Gastrocnemius medialis (tissue), 4 donors: ENCODE measurements around the gene ATP13A3.

ENCODE experiments used
- POLR2A ChIP-seq, 2 donors: fragments of 450-650 bp; IDR thresholded peaks; one replicate each; pipeline ENCODE4 v1.6.1; 2017; ENCODE audit warnings: antibody characterized with exemption in 2 of 2, mild to moderate bottlenecking in 2 of 2, moderate library complexity in 2 of 2
- TF ChIP-seq, protein P1 (sequence below), 5 experiments: fragments of 450-650 bp in 3 of 5; fragments of 200-600 bp in 2 of 5; sonication (generic) in 2 of 5; IDR thresholded peaks in 4 of 5; conservative IDR thresholded peaks in 1 of 5; 1 replicate in 4 of 5; 2 replicates in 1 of 5; pipeline ENCODE4 v1.5.1; 2016 to 2019; ENCODE audit warnings: antibody characterized with exemption in 5 of 5, mild to moderate bottlenecking in 3 of 5, moderate library complexity in 3 of 5

DNA sequence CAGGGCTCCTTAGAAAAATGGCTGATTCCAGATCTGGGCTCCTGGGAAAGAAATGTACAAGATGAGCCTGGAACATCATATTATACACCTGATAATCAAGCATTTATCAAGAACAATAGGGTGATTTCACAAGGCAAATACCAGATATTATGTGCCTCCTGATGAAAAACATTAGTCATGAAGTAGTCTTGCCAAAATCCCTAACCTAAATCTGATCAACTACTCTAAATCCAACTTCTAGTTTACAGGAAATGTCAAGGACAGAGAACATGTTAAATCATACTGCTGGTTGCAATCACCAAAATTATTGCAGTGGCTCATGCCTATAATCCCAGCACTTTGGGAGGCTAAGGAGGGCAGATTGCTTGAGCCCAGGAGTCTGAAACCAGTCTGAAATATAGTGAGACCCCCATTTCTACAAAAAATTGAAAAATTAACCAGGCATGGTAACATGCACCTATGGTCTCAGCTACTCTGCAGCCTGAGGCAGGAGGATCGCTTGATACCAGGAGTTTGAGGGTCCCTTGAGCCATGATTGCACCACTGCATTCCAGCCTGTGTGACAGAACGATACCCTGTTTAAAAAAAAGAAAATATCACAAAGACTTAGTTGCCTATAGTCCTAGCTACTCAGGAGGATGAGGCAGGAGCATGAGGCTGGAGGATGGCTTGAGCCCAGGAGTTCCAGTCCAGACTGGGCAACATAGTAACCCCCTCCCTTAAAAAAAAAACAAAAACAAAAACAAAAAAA, 34.9 kb upstream of the ATP13A3 start:
- TF ChIP-seq, protein P1, sequence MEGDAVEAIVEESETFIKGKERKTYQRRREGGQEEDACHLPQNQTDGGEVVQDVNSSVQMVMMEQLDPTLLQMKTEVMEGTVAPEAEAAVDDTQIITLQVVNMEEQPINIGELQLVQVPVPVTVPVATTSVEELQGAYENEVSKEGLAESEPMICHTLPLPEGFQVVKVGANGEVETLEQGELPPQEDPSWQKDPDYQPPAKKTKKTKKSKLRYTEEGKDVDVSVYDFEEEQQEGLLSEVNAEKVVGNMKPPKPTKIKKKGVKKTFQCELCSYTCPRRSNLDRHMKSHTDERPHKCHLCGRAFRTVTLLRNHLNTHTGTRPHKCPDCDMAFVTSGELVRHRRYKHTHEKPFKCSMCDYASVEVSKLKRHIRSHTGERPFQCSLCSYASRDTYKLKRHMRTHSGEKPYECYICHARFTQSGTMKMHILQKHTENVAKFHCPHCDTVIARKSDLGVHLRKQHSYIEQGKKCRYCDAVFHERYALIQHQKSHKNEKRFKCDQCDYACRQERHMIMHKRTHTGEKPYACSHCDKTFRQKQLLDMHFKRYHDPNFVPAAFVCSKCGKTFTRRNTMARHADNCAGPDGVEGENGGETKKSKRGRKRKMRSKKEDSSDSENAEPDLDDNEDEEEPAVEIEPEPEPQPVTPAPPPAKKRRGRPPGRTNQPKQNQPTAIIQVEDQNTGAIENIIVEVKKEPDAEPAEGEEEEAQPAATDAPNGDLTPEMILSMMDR (IDR thresholded peaks at IDR 0.05 in 4 of 5, conservative IDR thresholded peaks at IDR 0.05 in 1 of 5): no peak
- TF ChIP-seq POLR2A (IDR thresholded peaks at IDR 0.05): no peak
